AG09319 (cell line): ENCODE data around the gene IDE.
"Not testable (repeated sequence)": the region's sequence is repeated elsewhere in the genome, so short reads cannot be mapped to it uniquely, and the experiment has no call there.

Source experiments
- DNase-seq: peaks from one replicate; pipeline ENCODE4 v3.0.0-alpha.2; 2010; ENCODE audit warnings: low read depth; ENCODE audit errors: extremely low read depth
- CTCF ChIP-seq: IDR thresholded peaks from 2 replicates; pipeline ENCODE4 v1.5.1; 2011; ENCODE audit warnings: low read depth, mild to moderate bottlenecking, inconsistent platforms, low read length, moderate library complexity

The IDE gene

GRCh38 chr10:92572362-92573090, 1.4 kb downstream of the IDE start:
- DNase-seq = no peak
- no peak for TF ChIP-seq CTCF

- DNase-seq = no peak
- no peak for TF ChIP-seq CTCF
These were observed 2.2 kb downstream of the IDE start for GRCh38 chr10:92571649-92572048.

- DNase-seq = not testable (repeated sequence)
These were observed 4.2 kb downstream of the IDE start for GRCh38 chr10:92569663-92570062.

- no peak for TF ChIP-seq CTCF
- no peak for DNase-seq
These were observed 4.8 kb downstream of the IDE start for GRCh38 chr10:92569071-92569470.

GRCh38 chr10:92567952-92568600, 5.8 kb downstream of the IDE start:
- no peak for DNase-seq

GRCh38 chr10:92562424-92562823, 11.5 kb downstream of the IDE start:
- TF ChIP-seq CTCF = no peak
- no peak for DNase-seq

More at GRCh38 chr10:92567952-92568600, 5.8 kb downstream of the IDE start:
- no peak for TF ChIP-seq CTCF

- DNase-seq = no peak
- TF ChIP-seq CTCF = no peak
These were observed 14.8 kb downstream of the IDE start for GRCh38 chr10:92559046-92559445.
